ENCODE results near the gene ANKRD28.
"Not testable (repeated sequence)": the region's sequence is repeated elsewhere in the genome, so short reads cannot be mapped to it uniquely, and the experiment has no call there.

Gene ANKRD28

DNA sequence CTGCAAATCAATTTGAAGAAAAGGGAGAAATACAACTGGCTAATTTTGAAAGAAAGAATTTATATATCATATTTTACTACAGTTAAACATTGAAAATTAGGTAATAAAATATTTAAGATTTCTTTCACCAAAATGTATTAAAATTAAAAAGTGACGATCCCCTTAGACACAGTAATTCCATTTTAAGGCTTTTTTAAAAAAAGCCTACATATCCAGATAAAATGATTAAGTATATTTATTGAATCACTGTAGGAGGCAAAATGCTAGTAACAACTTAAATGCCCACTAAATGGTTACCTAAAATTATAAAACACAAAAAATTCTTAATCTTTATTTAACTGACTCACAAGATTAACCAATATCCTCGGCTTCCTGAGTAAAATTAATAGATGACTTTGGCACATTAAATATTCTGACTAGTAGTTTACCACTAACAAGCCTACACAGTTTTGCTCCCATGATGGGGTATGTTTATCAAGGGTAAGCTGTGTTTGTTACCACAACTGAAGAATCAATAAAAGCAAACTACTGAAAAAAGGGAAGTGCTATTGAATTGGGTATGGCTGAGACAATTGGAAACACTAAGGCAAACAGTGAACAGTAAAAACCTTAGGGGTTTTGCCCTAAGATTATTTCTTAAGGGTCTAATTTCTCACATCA lies 28.4 kb downstream of the ANKRD28 start:
- DNase-seq = no peak

DNA sequence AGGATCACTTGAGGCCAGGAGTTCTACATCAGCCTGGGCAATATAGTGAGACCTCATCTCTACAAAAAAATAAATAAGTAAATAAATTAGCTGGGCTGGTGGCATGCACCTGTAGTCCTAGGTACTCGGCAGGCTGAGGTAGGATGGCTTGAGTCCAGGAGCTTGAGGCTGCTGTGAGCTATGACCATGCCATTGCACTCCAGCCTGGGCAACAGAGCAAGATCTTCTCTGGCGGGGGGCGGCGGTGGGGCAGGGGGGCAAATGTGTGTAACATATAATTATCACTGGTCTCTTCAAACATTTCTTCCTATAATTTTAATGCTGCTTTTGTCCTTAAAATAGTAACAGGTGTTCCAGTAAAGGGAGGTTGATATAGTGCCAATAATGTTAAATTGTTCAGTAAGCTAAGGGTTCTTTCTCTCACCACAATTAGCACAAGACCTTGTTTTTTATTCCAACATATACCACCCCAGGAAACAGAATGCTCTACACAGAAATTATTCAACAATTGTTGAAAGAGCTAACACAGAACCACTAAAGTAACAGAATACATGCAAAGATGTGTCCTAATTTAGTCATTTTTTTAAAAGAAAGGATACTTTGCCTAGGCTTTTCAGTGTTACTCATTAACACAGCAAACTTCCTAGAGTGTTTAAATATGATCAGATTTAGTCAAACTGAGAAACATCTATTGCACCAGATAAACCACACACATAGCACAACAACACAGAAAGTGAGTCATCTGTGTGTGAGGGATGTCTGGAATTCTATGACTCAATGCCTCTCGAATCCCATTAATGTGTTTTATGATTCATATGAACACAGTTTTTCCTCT lies 29.1 kb downstream of the ANKRD28 start:
- no peak for DNase-seq

DNA sequence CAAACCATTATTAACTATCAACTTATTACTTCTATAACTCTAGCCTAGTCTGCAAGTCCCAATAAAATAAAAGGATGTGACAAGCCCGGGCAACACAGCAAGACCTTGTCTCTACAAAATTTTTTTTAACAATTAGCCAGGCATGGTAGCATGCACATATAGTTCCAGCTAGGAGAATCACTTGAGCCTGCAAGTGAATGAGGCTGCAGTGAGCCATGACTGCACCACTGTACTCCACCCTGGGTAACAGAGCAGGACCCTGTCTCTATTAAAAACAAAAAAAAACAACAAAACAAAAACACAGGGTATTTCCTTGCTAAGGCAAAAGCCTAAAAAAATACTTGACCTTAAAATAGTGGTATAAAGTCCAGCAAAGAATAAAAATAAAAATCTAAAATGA lies 31.4 kb downstream of the ANKRD28 start:
- DNase-seq = no peak

DNA sequence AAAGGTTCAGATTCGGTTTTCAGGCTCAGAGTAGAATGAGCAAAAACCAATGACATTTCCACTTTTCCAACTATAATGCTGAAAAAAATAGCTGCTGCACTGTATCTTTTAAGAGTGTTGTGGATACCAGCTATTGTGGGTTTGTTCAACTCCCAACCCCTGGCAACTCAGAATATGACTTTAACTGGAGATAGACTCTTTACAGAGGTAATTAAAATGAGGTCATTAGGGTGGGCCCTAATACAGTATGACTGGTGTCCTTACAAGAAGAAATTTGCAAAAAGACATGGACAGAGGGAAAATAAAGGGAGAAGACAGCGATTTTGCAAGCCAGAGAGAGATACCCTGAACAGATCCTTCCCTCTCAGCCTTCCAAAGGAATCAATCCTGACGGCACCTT lies 39.5 kb downstream of the ANKRD28 start:
- no peak for DNase-seq

DNA sequence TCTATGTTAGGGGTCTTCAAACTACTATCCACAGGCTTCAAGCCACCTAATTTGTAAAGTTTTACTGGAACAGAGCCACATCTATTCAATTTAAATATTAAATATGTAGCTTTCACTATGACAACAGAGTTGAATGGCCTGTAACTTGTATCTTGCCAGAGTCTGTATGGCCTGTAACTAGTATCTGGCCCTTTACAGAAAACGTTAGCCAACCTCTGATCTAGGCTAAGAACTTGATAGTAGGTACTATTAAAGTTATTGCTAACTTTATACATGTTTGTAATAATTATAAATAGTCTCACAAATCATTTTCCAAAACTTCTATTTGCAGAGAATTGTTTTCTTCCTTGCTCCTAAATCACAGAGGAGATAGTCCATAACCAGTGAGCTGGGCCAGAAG lies 40.0 kb downstream of the ANKRD28 start:
- DNase-seq = no peak

DNA sequence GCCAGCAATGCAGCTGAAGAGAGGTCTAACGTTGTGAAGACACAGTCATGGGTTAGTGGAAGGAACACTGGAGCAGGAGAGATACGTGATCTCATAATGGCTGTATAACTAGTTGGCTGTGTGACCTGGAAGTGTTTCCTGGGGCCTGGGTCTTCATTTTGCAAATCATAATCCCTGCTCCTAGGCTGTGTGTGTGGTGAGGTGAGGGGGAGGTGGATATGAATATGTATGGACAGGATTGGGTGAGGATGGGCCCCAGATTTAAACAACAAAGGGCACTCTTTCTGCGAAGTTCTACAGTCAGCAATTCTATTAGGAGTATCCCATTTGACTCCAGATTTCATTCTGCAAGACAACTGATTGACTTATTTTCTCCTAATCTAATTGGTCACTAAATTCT lies 41.3 kb downstream of the ANKRD28 start:
- no peak for DNase-seq

- no peak for DNase-seq
Measured at GRCh38 chr3:15755780-15756179, 42.0 kb downstream of the ANKRD28 start.

GRCh38 chr3:15755181-15755580 lies 42.6 kb downstream of the ANKRD28 start:
- DNase-seq = no peak

GRCh38 chr3:15754047-15754446 lies 43.7 kb downstream of the ANKRD28 start:
- DNase-seq = no peak

DNA sequence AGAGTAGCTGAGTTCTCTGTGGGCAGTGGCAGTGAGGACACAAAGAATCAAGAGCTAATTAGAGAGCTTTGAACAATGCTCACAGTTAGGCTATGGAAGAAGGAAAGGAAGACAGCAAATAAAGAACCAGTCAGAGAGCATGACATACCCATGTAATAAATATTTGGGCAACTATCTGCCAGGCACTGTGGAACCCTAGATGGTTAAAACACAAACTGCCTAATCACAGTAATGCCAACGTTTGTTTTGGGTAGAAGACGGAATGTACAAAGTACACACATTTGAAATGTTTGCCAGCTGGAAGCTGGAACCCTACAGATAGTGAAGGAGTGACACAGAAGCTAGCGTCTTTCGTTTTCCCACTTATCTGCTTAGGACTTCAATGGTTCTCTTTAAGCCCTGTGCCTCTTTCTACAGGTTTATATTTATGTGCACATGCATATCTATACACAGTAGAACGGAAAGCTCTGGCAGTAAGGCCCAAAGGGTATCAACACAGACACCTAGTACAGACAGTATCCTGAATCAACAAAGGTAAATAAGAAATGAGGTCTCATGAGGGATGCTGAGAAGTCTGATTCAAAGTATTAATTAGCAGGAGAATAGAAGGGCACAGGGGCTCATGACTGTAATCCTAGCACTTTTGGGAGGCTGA lies 44.6 kb downstream of the ANKRD28 start:
- no peak for DNase-seq

DNA sequence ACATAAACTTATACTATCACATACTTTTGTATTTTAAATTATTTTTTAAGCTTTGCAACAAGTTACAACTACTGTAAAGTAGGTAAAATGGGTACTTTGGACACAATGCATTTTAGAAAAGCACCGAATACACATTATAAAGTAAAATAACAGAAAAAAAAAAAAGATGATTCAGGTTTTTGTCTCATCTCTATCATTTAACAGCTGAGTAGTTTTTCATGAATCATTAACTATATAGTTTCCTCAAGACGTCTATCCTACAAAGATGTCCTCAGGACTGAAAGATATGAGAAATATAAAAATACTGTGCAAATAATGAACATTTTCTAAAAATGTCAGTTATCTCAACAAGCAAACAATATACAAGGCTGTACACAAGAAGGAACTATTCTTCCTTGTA lies 46.9 kb downstream of the ANKRD28 start:
- no peak for DNase-seq

DNA sequence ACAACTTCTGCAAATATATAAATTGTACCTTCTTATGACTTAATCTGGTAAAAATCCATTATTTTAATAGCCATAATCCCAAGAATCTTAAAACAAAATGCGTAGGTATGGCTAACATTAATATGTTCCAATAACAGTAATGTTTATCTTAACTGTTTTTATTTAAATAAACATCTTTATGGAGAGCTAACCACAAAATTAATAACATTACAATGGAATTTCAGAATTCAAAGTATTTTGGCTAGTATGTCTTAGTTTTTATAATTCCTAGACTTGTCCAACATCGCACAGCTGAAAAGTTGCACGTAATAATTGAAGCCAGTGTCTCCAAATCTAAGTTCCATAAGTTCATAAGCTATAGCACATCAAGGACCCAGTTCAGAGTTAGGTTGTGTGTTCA lies 47.6 kb downstream of the ANKRD28 start:
- DNase-seq = no peak

- DNase-seq = not testable (repeated sequence)
Measured at GRCh38 chr3:15745896-15746295, 51.9 kb downstream of the ANKRD28 start.

- no peak for DNase-seq
Measured at GRCh38 chr3:15744176-15744575, 53.6 kb downstream of the ANKRD28 start.

DNA sequence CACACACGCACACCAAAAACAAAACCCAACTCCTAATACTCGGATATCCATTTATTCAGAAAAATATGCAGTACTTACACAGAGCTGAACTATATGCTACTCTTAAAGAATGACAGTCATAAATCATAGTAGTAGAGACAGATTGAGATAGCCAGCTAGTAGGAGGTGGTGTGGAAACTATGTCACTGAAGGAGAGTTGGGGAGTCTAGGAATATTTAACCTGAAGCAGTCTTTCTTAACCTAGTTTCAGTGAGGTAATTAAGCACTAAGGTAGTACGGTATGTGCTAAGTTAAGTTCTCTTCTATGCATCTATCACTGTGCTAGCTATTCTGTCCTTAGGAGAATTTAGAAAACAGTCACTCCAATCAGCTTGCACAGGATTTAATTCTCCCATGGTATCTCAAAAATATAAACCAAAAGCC lies 54.2 kb downstream of the ANKRD28 start:
- no peak for DNase-seq

DNA sequence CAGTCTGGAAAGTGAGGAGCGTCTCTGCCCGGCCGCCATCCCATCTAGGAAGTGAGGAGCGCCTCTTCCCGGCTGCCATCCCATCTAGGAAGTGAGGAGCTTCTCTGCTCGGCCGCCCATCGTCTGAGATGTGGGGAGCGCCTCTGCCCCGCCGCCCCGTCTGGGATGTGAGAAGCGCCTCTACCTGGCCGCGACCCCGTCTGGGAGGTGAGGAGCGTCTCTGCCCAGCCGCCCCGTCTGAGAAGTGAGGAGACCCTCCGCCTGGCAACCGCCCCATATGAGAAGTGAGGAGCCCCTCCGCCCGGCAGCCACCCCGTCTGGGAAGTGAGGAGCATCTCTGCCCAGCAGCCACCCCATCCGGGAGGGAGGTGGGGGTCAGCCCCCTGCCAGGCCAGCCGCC lies 55.5 kb downstream of the ANKRD28 start:
- not testable (repeated sequence) for DNase-seq

- not testable (repeated sequence) for DNase-seq
Measured at GRCh38 chr3:15738616-15739005, 59.2 kb downstream of the ANKRD28 start.

DNA sequence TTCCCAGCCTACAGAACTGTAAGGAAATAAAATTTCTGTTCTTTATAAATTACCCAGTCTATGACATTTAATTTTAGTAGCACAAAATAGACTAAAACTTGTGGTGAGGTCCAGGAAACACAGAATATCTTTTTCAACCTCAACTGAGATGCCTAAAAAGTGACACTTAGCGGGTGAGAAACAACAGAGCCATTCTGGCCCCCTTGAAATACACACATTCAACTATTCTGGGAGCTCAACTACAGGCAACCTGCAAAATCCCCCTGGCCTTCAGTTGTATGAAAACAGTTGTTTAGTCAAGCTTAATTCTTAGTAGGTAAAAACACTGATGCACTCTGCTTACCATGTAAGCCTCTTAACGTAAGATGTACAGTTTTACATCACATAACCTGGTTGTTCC lies 66.8 kb downstream of the ANKRD28 start:
- no peak for DNase-seq

- DNase-seq = no peak
Measured at GRCh38 chr3:15728766-15729165, 69.0 kb downstream of the ANKRD28 start.

DNA sequence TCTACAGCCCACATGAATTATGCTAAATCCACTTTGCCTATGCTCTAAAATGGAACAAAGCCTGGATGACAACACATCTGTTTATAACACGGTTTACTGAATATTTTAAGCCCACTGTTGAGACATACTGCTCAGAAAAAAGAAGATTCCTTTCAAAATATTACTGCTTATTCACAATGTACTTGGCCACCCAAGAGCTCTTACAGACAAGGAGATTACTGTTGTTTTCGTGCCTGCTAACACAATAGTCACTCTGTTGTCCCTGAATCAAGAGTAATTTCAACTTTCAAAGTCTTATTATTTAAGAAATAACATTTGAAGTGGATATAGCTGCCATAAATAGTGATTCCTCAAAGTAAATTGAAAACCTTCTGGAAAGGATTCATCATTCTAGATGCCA lies 70.9 kb downstream of the ANKRD28 start:
- DNase-seq = no peak

- no peak for DNase-seq
Measured at GRCh38 chr3:15726043-15726442, 71.7 kb downstream of the ANKRD28 start.

DNA sequence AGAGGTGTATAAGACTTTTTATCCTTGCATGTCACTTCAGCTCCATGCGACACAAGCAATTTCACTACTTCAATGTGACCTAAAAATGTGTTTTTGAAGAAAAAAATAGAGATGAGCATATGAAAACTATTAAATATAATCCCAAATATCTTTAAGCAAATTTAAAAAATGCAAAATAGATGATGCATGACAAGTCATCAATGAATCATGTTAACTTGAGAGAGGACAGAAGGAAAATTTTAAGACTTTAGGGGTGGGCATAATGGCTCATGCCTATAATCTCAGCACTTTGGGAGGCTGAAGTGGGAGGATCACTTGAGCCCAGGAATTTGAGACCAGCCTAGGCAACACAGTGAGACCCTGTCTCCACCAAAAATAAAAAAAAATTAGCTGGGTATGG lies 73.3 kb downstream of the ANKRD28 start:
- DNase-seq = no peak

DNA sequence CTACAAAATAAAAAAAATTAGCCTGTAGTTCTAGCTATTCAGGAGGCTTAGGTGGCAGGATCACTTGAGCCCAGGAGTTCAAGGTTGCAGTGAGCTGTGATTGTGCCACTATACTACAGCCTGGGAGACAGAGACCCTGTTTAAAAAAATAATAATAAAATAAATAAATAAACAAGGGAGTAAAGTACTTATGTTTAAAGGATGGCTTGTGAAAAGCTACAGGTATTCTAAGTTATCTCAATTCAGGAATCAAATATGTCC lies 74.2 kb downstream of the ANKRD28 start:
- DNase-seq = no peak

DNA sequence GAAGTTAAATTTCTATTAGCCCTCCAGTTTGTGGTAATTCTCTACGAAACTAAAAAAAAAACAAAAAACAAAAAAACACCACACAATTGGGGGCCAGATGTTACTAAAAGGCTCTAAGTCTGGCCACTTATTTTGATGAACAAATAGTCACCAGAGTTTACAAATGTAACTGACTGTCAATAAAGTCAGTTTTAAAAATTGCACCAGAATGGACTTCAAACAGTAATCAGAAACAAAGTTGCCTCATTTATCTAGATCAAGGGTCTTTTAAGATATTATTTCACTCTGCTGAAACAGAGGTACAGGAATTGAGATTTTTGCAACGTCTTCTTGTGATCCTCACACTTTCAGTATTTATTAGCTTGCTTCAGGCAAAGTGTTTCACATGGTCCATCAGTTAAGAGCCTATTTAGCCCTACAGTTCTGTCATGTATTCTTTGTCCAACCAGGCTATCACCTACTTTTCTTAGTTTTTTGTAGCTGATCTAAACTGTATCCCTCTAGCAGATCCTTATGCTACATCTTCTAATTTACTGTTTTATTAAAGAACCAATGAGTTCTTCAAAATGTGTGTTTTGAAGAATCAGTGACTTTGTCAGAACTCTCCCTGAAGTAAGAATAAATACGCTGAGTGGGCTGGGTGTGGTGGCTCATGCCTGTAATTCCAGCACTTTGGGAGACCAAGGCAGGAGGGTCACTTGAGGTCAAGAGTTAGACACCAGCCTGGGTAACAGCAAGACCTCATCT lies 74.7 kb downstream of the ANKRD28 start:
- no peak for DNase-seq
